B cell (primary cell): ENCODE results near the gene CGNL1. TPM values are rescaled to one million over a fixed set of nuclear protein-coding genes. Genes with fewer than 3 reads are reported as not detected.

ENCODE experiments used
- ATAC-seq: fragments of 200-7000 bp; cut with Tn5 transposase; one replicate; pipeline ENCODE4 v1.10.0; 2021; ENCODE audit warnings: low read depth, mild to moderate bottlenecking, moderate number of reproducible peaks, moderate library complexity
- CTCF ChIA-PET: fragments of 350-600 bp; sonication (Branson Sonifier 250); formaldehyde crosslinking; loops from one replicate; lab custom pipeline; 2021; ENCODE audit warnings: antibody characterized with exemption, inconsistent platforms; lab: Charles Lee
- POLR2A ChIA-PET: fragments of 350-600 bp; sonication (Branson Sonifier 250); formaldehyde crosslinking; loops from one replicate; lab custom pipeline; 2021; ENCODE audit warnings: antibody characterized with exemption; lab: Charles Lee
- DNase-seq: peaks from one replicate; pipeline ENCODE4 v3.0.0; 2013
- H2AFZ ChIP-seq: 2 replicates; pipeline ENCODE4 v1.6.1; 2012; ENCODE audit warnings: mild to moderate bottlenecking, low read depth, low read length; ENCODE audit not compliant: insufficient read depth, poor library complexity, severe bottlenecking
- H3K27ac ChIP-seq, 2 donors: 1 replicate in 1 of 2; 2 replicates in 1 of 2; pipeline ENCODE4 v1.5.1; 2012 to 2013; ENCODE audit warnings: low read length in 2 of 2, mild to moderate bottlenecking in 2 of 2, moderate library complexity in 1 of 2
- H3K27me3 ChIP-seq, 4 experiments: fragments of 200-600 bp in 1 of 4; sonication (generic) in 1 of 4; replicated peaks in 1 of 4; 1 replicate in 2 of 4; 2 replicates in 2 of 4; pipeline versions ENCODE4 v1.6.1 to v1.7.0; 2013 to 2016; ENCODE audit warnings: low read length in 3 of 4, mild to moderate bottlenecking in 2 of 4, mixed read lengths in 1 of 4, moderate library complexity in 1 of 4; ENCODE audit not compliant: insufficient read depth in 4 of 4, control insufficient read depth in 3 of 4; ENCODE audit errors: control extremely low read depth in 1 of 4
- H3K36me3 ChIP-seq, 2 experiments: replicated peaks in 1 of 2; 1 replicate in 1 of 2; 2 replicates in 1 of 2; pipeline versions ENCODE4 v1.6.1 to v1.7.1; 2013; ENCODE audit warnings: low read length in 1 of 2; ENCODE audit not compliant: insufficient read depth in 2 of 2, control insufficient read depth in 1 of 2; ENCODE audit errors: control extremely low read depth in 1 of 2, extremely low read depth in 1 of 2
- H3K4me1 ChIP-seq, 2 donors: fragments of 200-600 bp in 1 of 2; sonication (generic) in 1 of 2; 1 replicate in 1 of 2; 2 replicates in 1 of 2; pipeline versions ENCODE4 v1.5.1 to v1.6.1; 2013 to 2017; ENCODE audit warnings: low read length in 2 of 2; ENCODE audit not compliant: control insufficient read depth in 2 of 2, insufficient read depth in 2 of 2
- H3K4me2 ChIP-seq: replicated peaks from 2 replicates; pipeline ENCODE3; 2012; ENCODE audit warnings: mild to moderate bottlenecking, low read depth, low read length; ENCODE audit not compliant: poor library complexity, severe bottlenecking
- H3K4me3 ChIP-seq, 5 experiments: fragments of 200-600 bp in 1 of 5; sonication (generic) in 1 of 5; 1 replicate in 3 of 5; 2 replicates in 2 of 5; pipeline versions ENCODE4 v1.5.1 to v1.7.0; 2011 to 2016; ENCODE audit warnings: low read length in 4 of 5, mild to moderate bottlenecking in 4 of 5, low read depth in 2 of 5, control low read depth in 1 of 5, moderate library complexity in 1 of 5; ENCODE audit not compliant: insufficient read depth in 1 of 5; ENCODE audit errors: control extremely low read depth in 1 of 5, extremely low read depth in 1 of 5
- H3K79me2 ChIP-seq: fragments of 200-600 bp; sonication (generic); one replicate; pipeline ENCODE4 v1.6.0; 2016; ENCODE audit warnings: low read length; ENCODE audit not compliant: control insufficient read depth, insufficient read depth
- H3K9ac ChIP-seq: fragments of 200-600 bp; sonication (generic); 2 replicates; pipeline ENCODE4 v1.6.1; 2017; ENCODE audit warnings: mild to moderate bottlenecking, low read length, moderate library complexity
- H3K9me3 ChIP-seq, 3 donors: one replicate each; pipeline versions ENCODE4 v1.6.1 to v1.7.1; 2013; ENCODE audit warnings: low read length in 2 of 3; ENCODE audit not compliant: control insufficient read depth in 2 of 3, insufficient read depth in 1 of 3; ENCODE audit errors: control extremely low read depth in 1 of 3
- H4K20me1 ChIP-seq: 2 replicates; pipeline ENCODE4 v1.6.0; 2012; ENCODE audit warnings: mild to moderate bottlenecking, low read length; ENCODE audit not compliant: insufficient read depth, control insufficient read depth, poor library complexity, severe bottlenecking
- H3K27ac Mint-ChIP-seq: one replicate; pipeline ENCODE4 v1.8.0; 2021; ENCODE audit warnings: mixed read lengths
- H3K27me3 Mint-ChIP-seq: one replicate; pipeline ENCODE4 v1.8.0; 2021; ENCODE audit warnings: mixed read lengths
- H3K4me1 Mint-ChIP-seq: one replicate; pipeline ENCODE4 v1.8.0; 2021; ENCODE audit warnings: mixed read lengths
- H3K4me3 Mint-ChIP-seq: one replicate; pipeline ENCODE4 v1.8.0; 2021; ENCODE audit warnings: mixed read lengths
- H3K9me3 Mint-ChIP-seq: one replicate; pipeline ENCODE4 v1.8.0; 2022; ENCODE audit warnings: mixed read lengths; ENCODE audit not compliant: insufficient read depth
- EZH2 ChIP-seq: IDR thresholded peaks from 2 replicates; pipeline ENCODE4 v1.6.1; 2012; ENCODE audit warnings: borderline replicate concordance, low read depth, mild to moderate bottlenecking, moderate library complexity, low read length; ENCODE audit not compliant: insufficient read depth, poor library complexity, severe bottlenecking
- WGBS: methylation state at CpG from one replicate; pipeline ENCODE4 v1.1.5; 2013; ENCODE audit warnings: missing lambda C conversion rate; ENCODE audit not compliant: insufficient coverage; 5-methylcytosine and 5-hydroxymethylcytosine counted together
- intact Hi-C: fragments of 100-400 bp; cut with micrococcal nuclease; formaldehyde crosslinking; loops from one replicate; pipeline ENCODE4 v1.10.0; 2022
- polyA plus RNA-seq: library from polyadenylated mRNA; depleted of rRNA; stranded (reverse); fragments of >200 nt; gene quantifications from 2 replicates; pipeline ENCODE4 v1.2.3, GENCODE V29; 2012
- total RNA-seq, 2 donors: library from RNA; stranded (reverse); fragments of 120-200 nt in 1 of 2; gene quantifications; 1 replicate in 1 of 2; 2 replicates in 1 of 2; pipeline versions ENCODE4 v1.2.3 to v1.2.4, GENCODE V29; 2013 to 2022
- TF ChIP-seq, protein P1 (sequence below): fragments of 200-600 bp; IDR thresholded peaks from one replicate; pipeline ENCODE4 v1.8.0; 2022; ENCODE audit warnings: antibody characterized with exemption, mild to moderate bottlenecking

CGNL1 gene
- total and polyA plus RNA-seq, 2 donors (not counting 1 experiment from before 2014, with no cell fraction given) = 0.03 to 0.12 TPM

DNA sequence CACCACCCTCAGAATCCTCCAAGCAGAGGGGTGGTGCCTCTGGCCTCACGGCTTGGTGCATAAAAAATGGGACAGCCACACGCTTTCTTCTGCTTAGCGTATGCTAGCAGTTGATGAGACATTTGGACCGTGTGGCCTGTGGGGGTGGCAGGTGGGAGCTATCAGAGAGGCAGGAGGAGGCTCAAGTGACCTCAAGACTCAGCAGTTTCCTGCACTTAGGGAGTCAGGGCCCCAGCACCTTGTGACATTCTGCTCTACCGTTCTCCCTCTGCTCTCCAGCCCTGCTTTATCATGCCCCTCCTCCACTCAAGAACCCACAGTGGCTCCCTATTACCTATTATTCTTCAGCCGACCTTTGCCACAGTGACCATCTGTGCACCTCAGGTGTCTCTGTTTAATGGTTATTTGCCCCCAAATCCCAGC lies 41.0 kb upstream of the CGNL1 start:
- Histone ChIP-seq H3K9ac (no peak overlapping the region), H2AFZ (no peak overlapping the region), H4K20me1 (no peaks in the 10 kb centered on the region), H3K36me3 (no peaks in the 10 kb centered on the region), H3K79me2 (no peaks in the 10 kb centered on the region), H3K4me2 (no peak overlapping the region), H3K27me3 (no peaks in the 10 kb centered on the region), H3K27ac (no peak overlapping the region), H3K9me3 (no peaks in the 10 kb centered on the region), H3K4me3 (no peak overlapping the region), H3K4me1 (no peaks in the 10 kb centered on the region)
- Mint-ChIP-seq H3K27ac (no peak overlapping the region), H3K4me3 (no peak overlapping the region), H3K27me3 (peaks cover 22% of the 10 kb centered on the region), H3K9me3 (no peaks in the 10 kb centered on the region), H3K4me1 (peaks cover 2% of the 10 kb centered on the region)
- TF ChIP-seq EZH2 = no peak
- TF ChIP-seq, protein P1, sequence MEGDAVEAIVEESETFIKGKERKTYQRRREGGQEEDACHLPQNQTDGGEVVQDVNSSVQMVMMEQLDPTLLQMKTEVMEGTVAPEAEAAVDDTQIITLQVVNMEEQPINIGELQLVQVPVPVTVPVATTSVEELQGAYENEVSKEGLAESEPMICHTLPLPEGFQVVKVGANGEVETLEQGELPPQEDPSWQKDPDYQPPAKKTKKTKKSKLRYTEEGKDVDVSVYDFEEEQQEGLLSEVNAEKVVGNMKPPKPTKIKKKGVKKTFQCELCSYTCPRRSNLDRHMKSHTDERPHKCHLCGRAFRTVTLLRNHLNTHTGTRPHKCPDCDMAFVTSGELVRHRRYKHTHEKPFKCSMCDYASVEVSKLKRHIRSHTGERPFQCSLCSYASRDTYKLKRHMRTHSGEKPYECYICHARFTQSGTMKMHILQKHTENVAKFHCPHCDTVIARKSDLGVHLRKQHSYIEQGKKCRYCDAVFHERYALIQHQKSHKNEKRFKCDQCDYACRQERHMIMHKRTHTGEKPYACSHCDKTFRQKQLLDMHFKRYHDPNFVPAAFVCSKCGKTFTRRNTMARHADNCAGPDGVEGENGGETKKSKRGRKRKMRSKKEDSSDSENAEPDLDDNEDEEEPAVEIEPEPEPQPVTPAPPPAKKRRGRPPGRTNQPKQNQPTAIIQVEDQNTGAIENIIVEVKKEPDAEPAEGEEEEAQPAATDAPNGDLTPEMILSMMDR = no peak
- DNase-seq (no peak), ATAC-seq (no peak)
- WGBS = 77% methylated on average over 6 of the region's 6 CpGs
- intact Hi-C loops = no loop called here
- ChIA-PET POLR2A (no interaction called here), CTCF (no interaction called here)

DNA sequence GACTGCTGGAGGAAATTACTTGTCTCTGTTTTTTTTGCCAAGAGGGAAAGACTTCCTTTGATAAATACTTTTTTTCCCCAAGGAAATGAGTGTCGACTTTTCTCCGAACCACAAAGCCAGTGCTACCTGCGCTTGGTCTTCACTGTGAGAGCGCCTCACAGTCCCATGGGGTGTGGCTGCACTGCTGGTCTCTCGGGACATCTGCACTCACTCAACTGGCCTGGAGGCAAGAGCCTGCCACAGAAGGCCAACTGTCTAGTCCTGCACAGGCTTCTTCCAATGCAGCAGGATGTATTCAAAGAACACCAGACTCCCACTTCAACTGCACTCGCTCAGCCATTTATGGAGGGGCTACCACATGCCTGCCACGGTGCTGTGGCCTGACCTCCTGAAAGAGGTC lies 40.6 kb upstream of the CGNL1 start:
- H3K4me1 Mint-ChIP-seq = no peaks in the 10 kb centered on the region
- intact Hi-C loops = no loop called here
- no peaks in the 10 kb centered on the region for H3K36me3 ChIP-seq
- no peak overlapping the region for H3K4me2 ChIP-seq
- ATAC-seq = no peak
- WGBS = 56% methylated on average over 5 of the region's 7 CpGs
- no peak overlapping the region for H3K27ac ChIP-seq
- no peak for TF ChIP-seq EZH2
- TF ChIP-seq, protein P1 = no peak
- no peaks in the 10 kb centered on the region for H3K9me3 ChIP-seq
- no peak for DNase-seq
- H3K27ac Mint-ChIP-seq = no peak overlapping the region
- H3K4me3 ChIP-seq = no peak overlapping the region
- H3K79me2 ChIP-seq = no peaks in the 10 kb centered on the region
- no peak overlapping the region for H3K9ac ChIP-seq
- POLR2A ChIA-PET = no interaction called here
- no peak overlapping the region for H3K4me3 Mint-ChIP-seq
- no peaks in the 10 kb centered on the region for H3K27me3 ChIP-seq
- no peak overlapping the region for H2AFZ ChIP-seq
- H3K27me3 Mint-ChIP-seq = peaks cover 22% of the 10 kb centered on the region
- CTCF ChIA-PET = interaction anchor here (13.3 kb wide), 1 partner anchor 193 kb away, joined by 288 read pairs; no protein-coding TSS in a partner anchor
- H3K4me1 ChIP-seq = no peaks in the 10 kb centered on the region
- H3K9me3 Mint-ChIP-seq = no peaks in the 10 kb centered on the region
- H4K20me1 ChIP-seq = no peaks in the 10 kb centered on the region
